Subcutaneous adipose tissue (tissue), 4 donors: ENCODE data around the gene DAZL. TPM values are rescaled to one million over a fixed set of nuclear protein-coding genes. Genes with fewer than 3 reads are reported as not detected.

ENCODE experiments used
- CTCF ChIP-seq: fragments of 450-650 bp; IDR thresholded peaks from one replicate; pipeline ENCODE4 v1.5.1; 2016; ENCODE audit warnings: low read depth, mild to moderate bottlenecking, control low read depth, antibody characterized with exemption, moderate library complexity
- total RNA-seq, 4 donors: library from RNA; depleted of rRNA; stranded (reverse); fragments of >200 nt; gene quantifications; one replicate each; pipeline ENCODE4 v1.1.0, GENCODE V29; 2016

DAZL gene
- total RNA-seq, 4 donors from 2014 or later, result not detected

DNA sequence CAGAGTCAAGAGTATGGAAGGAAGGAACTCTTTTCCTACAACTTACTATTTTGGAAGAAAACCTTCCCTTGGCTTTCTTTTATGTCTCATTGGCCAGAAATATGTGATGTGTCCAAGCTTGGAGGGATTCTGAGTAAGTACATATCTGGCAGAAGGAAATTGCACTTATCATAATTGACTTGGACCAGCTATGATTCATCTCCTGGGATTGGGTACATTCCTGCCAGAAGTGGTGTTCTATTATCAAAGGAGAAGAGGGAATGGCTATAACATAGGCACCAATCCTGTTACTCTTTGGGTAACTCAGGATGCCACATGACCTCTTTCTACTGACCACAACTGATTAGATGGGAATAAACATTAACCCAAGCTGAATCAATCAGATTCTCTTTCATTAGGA is 13.5 kb upstream of the DAZL start:
- no peak for TF ChIP-seq CTCF

- TF ChIP-seq CTCF, result no peak
These were observed 10.9 kb upstream of the DAZL start for GRCh38 chr3:16616083-16616482.

DNA sequence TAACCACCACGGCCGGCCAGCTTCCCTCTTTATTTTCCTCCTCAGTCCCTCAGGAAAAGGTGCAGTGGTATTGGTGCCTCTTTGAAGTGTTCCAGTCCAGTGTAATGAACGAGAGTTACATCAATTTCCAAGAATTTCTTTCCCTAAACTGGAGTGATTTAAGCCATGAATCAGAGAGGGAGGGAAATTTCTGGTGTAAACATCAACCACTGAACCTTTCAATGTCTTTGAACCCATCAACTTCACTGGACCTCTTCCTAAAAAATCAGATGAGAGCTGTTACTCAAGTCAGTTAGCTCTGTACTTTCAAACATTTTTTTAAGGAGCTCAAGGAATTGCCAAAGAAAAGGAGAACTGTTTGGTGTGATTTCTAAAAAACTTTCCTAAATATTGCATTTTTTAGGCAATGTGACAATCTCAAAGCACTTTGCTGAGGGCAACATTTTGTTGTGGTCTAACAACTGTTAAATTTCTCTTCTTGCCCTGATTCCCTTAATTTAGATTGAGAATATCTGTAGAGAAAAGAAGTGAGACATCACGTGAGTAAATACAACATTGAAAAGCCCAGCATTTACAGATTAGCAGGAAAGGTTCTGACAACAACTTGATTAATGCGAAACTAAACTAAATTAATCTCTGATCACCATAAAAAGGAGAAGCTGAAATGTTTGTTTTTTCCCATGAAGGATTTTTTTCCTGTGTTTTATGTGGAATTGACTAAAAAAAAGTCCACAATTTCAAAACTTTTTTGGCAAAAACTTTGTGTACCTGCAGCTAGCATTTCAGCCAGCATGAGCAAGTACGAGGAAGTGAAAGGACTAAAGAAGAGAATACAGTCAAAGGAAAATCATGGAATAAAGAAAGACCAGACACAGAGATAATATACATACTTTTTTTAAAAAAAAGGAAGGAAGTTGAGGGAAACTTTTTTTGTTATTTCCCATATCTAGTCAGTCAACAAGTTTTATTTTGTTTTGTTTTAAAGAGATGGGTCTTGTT is 9.1 kb upstream of the DAZL start:
- no peak for TF ChIP-seq CTCF

DNA sequence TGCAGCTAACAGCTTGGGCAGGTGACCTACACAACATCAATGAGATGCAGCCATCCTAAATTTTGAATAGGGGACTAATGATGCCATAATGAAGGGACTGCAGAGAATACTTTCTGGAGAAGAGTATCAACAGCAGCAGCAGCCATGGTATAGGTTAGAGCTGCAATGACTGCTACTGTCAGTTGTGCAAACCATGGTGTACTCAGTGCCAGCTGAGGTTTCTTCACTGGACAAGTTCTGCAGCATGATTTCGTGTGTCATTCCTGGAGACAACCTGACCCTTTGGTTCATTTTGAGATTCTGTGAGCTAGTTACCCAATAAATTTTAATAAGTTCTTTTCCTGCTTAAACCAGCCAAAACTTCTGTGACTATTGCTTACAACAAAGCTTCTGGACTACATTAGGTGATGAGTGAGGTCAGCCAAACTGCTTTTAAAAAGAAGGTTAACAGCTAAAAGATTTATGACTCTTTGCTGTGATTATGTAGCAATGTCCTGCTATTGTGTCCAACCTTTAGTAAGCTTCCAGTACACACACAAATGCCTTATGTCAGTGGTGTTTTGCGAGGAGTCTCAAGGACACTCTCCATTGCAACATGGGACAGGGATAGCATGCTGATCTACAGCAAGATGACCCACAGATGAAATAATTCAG is 4.8 kb upstream of the DAZL start:
- no peak for TF ChIP-seq CTCF

GRCh38 chr3:16608816-16609215 is 3.6 kb upstream of the DAZL start:
- TF ChIP-seq CTCF, result no peak

DNA sequence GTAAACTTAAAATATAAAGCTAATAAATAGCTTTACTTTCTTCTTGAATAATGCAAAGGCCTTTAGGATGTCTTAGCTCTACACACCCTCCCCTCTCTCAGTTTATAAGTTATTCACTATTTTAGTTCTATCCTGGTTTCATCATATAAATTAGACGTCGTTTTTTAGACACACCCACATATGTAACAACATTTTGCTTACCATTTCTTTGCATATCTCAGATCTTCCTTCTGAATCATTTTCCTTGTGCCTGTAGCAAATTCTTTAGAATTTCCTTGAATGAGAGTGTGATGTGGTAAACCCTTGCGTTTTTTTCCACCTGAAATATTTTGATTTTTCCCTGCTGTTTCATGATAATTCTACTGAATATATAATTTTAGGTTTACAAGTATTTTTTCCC is 2.5 kb upstream of the DAZL start:
- TF ChIP-seq CTCF, result no peak

DNA sequence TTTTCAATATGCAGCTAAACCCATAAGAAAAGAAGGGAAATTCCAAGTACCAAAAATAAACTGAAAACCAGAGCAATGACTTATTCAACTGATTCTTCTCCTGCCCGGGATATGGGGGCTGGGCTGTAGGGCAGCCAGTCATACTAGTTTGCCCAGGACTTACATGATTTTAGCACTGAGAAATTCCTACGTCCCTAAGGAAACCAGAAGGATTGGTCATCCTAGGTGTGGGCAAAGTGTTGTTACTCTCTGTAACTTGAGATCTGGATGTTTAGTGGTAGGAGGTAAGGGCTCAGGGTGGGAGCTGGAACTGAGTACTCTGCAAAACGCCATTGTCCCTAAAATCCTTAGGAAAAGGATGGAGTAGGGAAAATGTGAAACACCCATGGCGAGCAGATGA is 1.2 kb upstream of the DAZL start:
- no peak for TF ChIP-seq CTCF
